CD4-positive, alpha-beta T cell treated with Interferon gamma for 1 hour (primary cell): ENCODE results near the gene CCDC83.
"Not testable (repeated sequence)": the region's sequence is repeated elsewhere in the genome, so short reads cannot be mapped to it uniquely, and the experiment has no call there.

Experiments
- DNase-seq: peaks from one replicate; pipeline ENCODE4 v3.0.0-alpha.2; 2020

The CCDC83 gene

GRCh38 chr11:85945788-85946187, 90.6 kb downstream of the CCDC83 start:
- no peak for DNase-seq

- no peak for DNase-seq
Measured at GRCh38 chr11:85946221-85946620, 91.0 kb downstream of the CCDC83 start.

GRCh38 chr11:85947431-85948272, 92.5 kb downstream of the CCDC83 start:
- DNase-seq = no peak

- no peak for DNase-seq
Measured at GRCh38 chr11:85948884-85949283, 93.7 kb downstream of the CCDC83 start.

- DNase-seq = no peak
Measured at GRCh38 chr11:85949798-85950197, 94.6 kb downstream of the CCDC83 start.

- DNase-seq = no peak
Measured at GRCh38 chr11:85950317-85951048, 95.3 kb downstream of the CCDC83 start.

- no peak for DNase-seq
Measured at GRCh38 chr11:85951049-85951405, 95.8 kb downstream of the CCDC83 start.

- DNase-seq = no peak
Measured at GRCh38 chr11:85951428-85952107, 96.4 kb downstream of the CCDC83 start.

- DNase-seq = not testable (repeated sequence)
Measured at GRCh38 chr11:85952108-85952485, 96.9 kb downstream of the CCDC83 start.

GRCh38 chr11:85953491-85954143, 98.4 kb downstream of the CCDC83 start:
- no peak for DNase-seq

GRCh38 chr11:85955531-85955930, 100.3 kb downstream of the CCDC83 start:
- no peak for DNase-seq

GRCh38 chr11:85960678-85961077, 105.5 kb downstream of the CCDC83 start:
- DNase-seq = no peak

- DNase-seq = no peak
Measured at GRCh38 chr11:85961130-85961529, 105.9 kb downstream of the CCDC83 start.

GRCh38 chr11:85961930-85962363, 106.8 kb downstream of the CCDC83 start:
- no peak for DNase-seq

- no peak for DNase-seq
Measured at GRCh38 chr11:85965202-85965601, 110.0 kb downstream of the CCDC83 start.

GRCh38 chr11:85967457-85967856, 112.3 kb downstream of the CCDC83 start:
- DNase-seq = no peak
